ENCODE measurements around the gene TMEM31.

DNA sequence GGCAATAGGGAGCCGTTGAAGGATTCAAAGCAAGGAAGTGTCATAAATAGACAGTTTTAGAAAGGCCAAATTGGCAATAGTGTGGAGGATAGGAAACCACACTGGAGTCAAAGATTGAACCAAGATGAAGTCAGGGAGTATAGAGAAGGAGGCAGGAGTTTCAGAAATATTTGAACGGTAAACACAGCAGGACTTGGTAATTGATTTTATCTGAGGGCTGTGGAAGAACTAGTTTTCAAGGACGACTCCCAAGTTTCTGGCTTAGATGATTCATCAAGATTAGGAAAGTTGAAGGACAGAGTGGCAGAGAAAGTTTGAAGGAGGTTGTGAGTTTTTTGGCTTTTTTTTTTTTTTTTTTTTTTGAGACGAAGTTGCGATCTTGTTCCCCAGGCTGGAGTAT lies 11.5 kb upstream of the TMEM31 start:
- TF ChIP-seq POLR2A (IDR thresholded peaks at IDR 0.05; ENCODE audit: control extremely low read depth in 1 of 2, low read depth in 2 of 2, low read length in 2 of 2) (no peak), EGR1 (IDR thresholded peaks at IDR 0.05; ENCODE audit: borderline replicate concordance, low read depth, low read length) (no peak), KDM5A (IDR thresholded peaks at IDR 0.05; ENCODE audit: low read length) (no peak), YY1 (IDR thresholded peaks at IDR 0.05; ENCODE audit: low read depth, low read length) (no peak)
- TF ChIP-seq, protein P1, sequence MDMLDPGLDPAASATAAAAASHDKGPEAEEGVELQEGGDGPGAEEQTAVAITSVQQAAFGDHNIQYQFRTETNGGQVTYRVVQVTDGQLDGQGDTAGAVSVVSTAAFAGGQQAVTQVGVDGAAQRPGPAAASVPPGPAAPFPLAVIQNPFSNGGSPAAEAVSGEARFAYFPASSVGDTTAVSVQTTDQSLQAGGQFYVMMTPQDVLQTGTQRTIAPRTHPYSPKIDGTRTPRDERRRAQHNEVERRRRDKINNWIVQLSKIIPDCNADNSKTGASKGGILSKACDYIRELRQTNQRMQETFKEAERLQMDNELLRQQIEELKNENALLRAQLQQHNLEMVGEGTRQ (IDR thresholded peaks at IDR 0.05; ENCODE audit: low read length): no peak
- TF ChIP-seq, protein P2, sequence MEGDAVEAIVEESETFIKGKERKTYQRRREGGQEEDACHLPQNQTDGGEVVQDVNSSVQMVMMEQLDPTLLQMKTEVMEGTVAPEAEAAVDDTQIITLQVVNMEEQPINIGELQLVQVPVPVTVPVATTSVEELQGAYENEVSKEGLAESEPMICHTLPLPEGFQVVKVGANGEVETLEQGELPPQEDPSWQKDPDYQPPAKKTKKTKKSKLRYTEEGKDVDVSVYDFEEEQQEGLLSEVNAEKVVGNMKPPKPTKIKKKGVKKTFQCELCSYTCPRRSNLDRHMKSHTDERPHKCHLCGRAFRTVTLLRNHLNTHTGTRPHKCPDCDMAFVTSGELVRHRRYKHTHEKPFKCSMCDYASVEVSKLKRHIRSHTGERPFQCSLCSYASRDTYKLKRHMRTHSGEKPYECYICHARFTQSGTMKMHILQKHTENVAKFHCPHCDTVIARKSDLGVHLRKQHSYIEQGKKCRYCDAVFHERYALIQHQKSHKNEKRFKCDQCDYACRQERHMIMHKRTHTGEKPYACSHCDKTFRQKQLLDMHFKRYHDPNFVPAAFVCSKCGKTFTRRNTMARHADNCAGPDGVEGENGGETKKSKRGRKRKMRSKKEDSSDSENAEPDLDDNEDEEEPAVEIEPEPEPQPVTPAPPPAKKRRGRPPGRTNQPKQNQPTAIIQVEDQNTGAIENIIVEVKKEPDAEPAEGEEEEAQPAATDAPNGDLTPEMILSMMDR (IDR thresholded peaks at IDR 0.05; ENCODE audit: control extremely low read depth in 1 of 3, insufficient read depth in 1 of 3, low read depth in 1 of 3, low read length in 3 of 3): no peak
